A673 (cell line): ENCODE data around the gene TMEM244.

ENCODE experiments used
- EZH2 ChIP-seq: fragments of 200-600 bp; sonication (generic); IDR thresholded peaks from 2 replicates; pipeline ENCODE4 v1.6.1; 2017; ENCODE audit warnings: borderline replicate concordance, low read depth, mild to moderate bottlenecking, mixed read lengths, antibody characterized with exemption, low read length; ENCODE audit not compliant: poor library complexity, severe bottlenecking
- TF ChIP-seq, protein P1 (sequence below): fragments of 300-800, 200-600 bp; sonication (generic); conservative IDR thresholded peaks from 2 replicates; pipeline ENCODE4 v1.5.1; 2017; ENCODE audit warnings: low read depth, mild to moderate bottlenecking, antibody characterized with exemption, low read length, moderate library complexity, mixed read lengths

DNA sequence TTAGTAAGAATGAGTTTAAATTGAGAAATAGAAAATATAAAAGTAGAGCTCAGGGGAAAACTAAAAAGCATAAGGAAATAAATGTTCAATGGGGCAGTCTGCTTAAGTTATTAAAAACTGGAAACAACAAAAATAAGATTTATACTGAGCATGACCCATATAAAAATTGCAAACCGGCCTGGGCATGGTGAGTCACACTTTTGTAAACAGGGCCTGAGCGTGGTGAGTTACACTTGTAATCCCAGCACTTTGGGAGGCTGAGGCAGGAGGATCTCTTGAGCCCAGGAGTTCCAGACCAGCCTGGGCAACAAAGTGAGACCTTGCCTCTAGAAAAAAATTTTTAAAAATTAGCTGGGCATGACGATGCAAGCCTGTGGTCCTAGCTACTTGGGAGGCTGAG is 74.6 kb downstream of the TMEM244 start:
- TF ChIP-seq, protein P1, sequence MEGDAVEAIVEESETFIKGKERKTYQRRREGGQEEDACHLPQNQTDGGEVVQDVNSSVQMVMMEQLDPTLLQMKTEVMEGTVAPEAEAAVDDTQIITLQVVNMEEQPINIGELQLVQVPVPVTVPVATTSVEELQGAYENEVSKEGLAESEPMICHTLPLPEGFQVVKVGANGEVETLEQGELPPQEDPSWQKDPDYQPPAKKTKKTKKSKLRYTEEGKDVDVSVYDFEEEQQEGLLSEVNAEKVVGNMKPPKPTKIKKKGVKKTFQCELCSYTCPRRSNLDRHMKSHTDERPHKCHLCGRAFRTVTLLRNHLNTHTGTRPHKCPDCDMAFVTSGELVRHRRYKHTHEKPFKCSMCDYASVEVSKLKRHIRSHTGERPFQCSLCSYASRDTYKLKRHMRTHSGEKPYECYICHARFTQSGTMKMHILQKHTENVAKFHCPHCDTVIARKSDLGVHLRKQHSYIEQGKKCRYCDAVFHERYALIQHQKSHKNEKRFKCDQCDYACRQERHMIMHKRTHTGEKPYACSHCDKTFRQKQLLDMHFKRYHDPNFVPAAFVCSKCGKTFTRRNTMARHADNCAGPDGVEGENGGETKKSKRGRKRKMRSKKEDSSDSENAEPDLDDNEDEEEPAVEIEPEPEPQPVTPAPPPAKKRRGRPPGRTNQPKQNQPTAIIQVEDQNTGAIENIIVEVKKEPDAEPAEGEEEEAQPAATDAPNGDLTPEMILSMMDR, result no peak
- no peak for TF ChIP-seq EZH2
